Activated CD8-positive, alpha-beta T cell treated with anti-CD3 and anti-CD28 coated beads, Interleukin-2, amount 10 ng/mL, durations not matched to agents 7 days and 5 days (primary cell): ENCODE results near the gene SLC7A14. TPM values are rescaled to one million over a fixed set of nuclear protein-coding genes. Genes with fewer than 3 reads are reported as not detected.

Source experiments
- ATAC-seq: fragments of 150-1000 bp; cut with Tn5 transposase; one replicate; pipeline ENCODE4 v1.10.0; 2021; ENCODE audit warnings: moderate library complexity
- CTCF ChIA-PET: fragments of 350-600 bp; sonication (Branson Sonifier 250); formaldehyde crosslinking; loops from one replicate; lab custom pipeline; 2021; ENCODE audit warnings: antibody characterized with exemption; lab: Charles Lee
- POLR2A ChIA-PET: fragments of 350-600 bp; sonication (Branson Sonifier 250); formaldehyde crosslinking; loops from one replicate; lab custom pipeline; 2021; ENCODE audit warnings: antibody characterized with exemption; lab: Charles Lee
- DNase-seq: peaks from one replicate; pipeline ENCODE4 v3.0.0-alpha.2; 2020
- H3K27ac Mint-ChIP-seq: one replicate; pipeline ENCODE4 v1.8.0; 2021; ENCODE audit warnings: mild to moderate bottlenecking, mixed read lengths
- H3K27me3 Mint-ChIP-seq: one replicate; pipeline ENCODE4 v1.8.0; 2021; ENCODE audit warnings: low read depth, mixed read lengths
- H3K36me3 Mint-ChIP-seq: one replicate; pipeline ENCODE4 v1.8.0; 2021; ENCODE audit warnings: low read depth, mixed read lengths
- H3K4me1 Mint-ChIP-seq: one replicate; pipeline ENCODE4 v1.8.0; 2021; ENCODE audit warnings: low read depth, mixed read lengths
- H3K4me3 Mint-ChIP-seq: one replicate; pipeline ENCODE4 v1.8.0; 2021; ENCODE audit warnings: mild to moderate bottlenecking, mixed read lengths
- H3K9me3 Mint-ChIP-seq: one replicate; pipeline ENCODE4 v1.8.0; 2022; ENCODE audit warnings: mixed read lengths; ENCODE audit not compliant: insufficient read depth
- microRNA-seq: library from miRNA; unstranded; fragments of <30 nt; microRNA quantifications from one replicate; pipeline ENCODE4 v1.2.0, GENCODE V29; 2022
- total RNA-seq, 2 experiments: library from RNA; stranded (reverse); gene quantifications; one replicate each; pipeline ENCODE4 v1.2.3, GENCODE V29; 2021

The SLC7A14 gene
- total RNA-seq, 2 experiments from 2014 or later = not detected

GRCh38 chr3:170418422-170419398 is 167.2 kb downstream of the SLC7A14 start, which contains the start of gene CLDN11:
TSS of gene CLDN11 (plus strand) at chr3:170418868. CDS start at chr3:170419067, 199 bp downstream.
- Mint-ChIP-seq H3K4me1 (peaks cover 12% of the 10 kb centered on the region), H3K27ac (no peak within 1 kb of the TSS), H3K4me3 (peak within 1 kb of the TSS; percentile 62), H3K9me3 (no peaks in the 10 kb centered on the region), H3K36me3 (peaks cover 2% of the 10 kb centered on the region), H3K27me3 (peaks cover 40% of the 10 kb centered on the region)
- peak; percentile 48 for ATAC-seq
- CTCF ChIA-PET = interaction anchor here (0.8 to 10.2 kb wide), 3 partner anchors 17 to 393 kb away, joined by 3 to 138 read pairs (median 3); no protein-coding TSS in a partner anchor
- no peak for DNase-seq
- POLR2A ChIA-PET = no interaction called here

- POLR2A ChIA-PET = no interaction called here
- ATAC-seq = no peak
These were observed 168.8 kb downstream of the SLC7A14 start for GRCh38 chr3:170417090-170417489.

GRCh38 chr3:170414202-170414663 is 171.6 kb downstream of the SLC7A14 start:
- ATAC-seq (peak; percentile 63), DNase-seq (peak; percentile 53)
- peaks cover 27% of the 10 kb centered on the region for H3K27me3 Mint-ChIP-seq
- peaks cover 2% of the 10 kb centered on the region for H3K36me3 Mint-ChIP-seq
- H3K9me3 Mint-ChIP-seq = no peaks in the 10 kb centered on the region
- no peak overlapping the region for H3K27ac Mint-ChIP-seq
- no peak overlapping the region for H3K4me3 Mint-ChIP-seq
- ChIA-PET POLR2A (interaction anchor here (1.0 kb wide), 1 partner anchor 17 kb away, joined by 3 read pairs; no protein-coding TSS in a partner anchor), CTCF (interaction anchor here (0.6 to 10.2 kb wide), 55 partner anchors 10 to 668 kb away, joined by 3 to 138 read pairs (median 4); partner anchors contain the start of genes EIF5A2 and RPL22L1)
- H3K4me1 Mint-ChIP-seq = peaks cover 7% of the 10 kb centered on the region

More at GRCh38 chr3:170417090-170417489, 168.8 kb downstream of the SLC7A14 start:
- H3K4me1 Mint-ChIP-seq = peaks cover 12% of the 10 kb centered on the region
- H3K4me3 Mint-ChIP-seq = no peak overlapping the region
- CTCF ChIA-PET = interaction anchor here (1.6 to 10.2 kb wide), 2 partner anchors 82 to 395 kb away, joined by 6 to 138 read pairs; no protein-coding TSS in a partner anchor
- H3K27me3 Mint-ChIP-seq = peaks cover 40% of the 10 kb centered on the region
- H3K36me3 Mint-ChIP-seq = peaks cover 2% of the 10 kb centered on the region
- no peaks in the 10 kb centered on the region for H3K9me3 Mint-ChIP-seq
- no peak for DNase-seq
- H3K27ac Mint-ChIP-seq = no peak overlapping the region

- ChIA-PET CTCF (interaction anchor here (0.7 to 10.2 kb wide), 26 partner anchors 11 to 399 kb away, joined by 3 to 138 read pairs (median 4); no protein-coding TSS in a partner anchor), POLR2A (interaction anchor here (1.6 kb wide), 1 partner anchor 56 kb away, joined by 3 read pairs; the partner anchor contains the start of gene SKIL)
- Mint-ChIP-seq H3K36me3 (peaks cover 2% of the 10 kb centered on the region), H3K4me3 (no peak overlapping the region), H3K4me1 (peaks cover 2% of the 10 kb centered on the region), H3K27me3 (peaks cover 20% of the 10 kb centered on the region), H3K9me3 (no peaks in the 10 kb centered on the region), H3K27ac (no peak overlapping the region)
- DNase-seq (no peak), ATAC-seq (no peak)
These were observed 172.6 kb downstream of the SLC7A14 start for GRCh38 chr3:170413291-170413690.

GRCh38 chr3:170410428-170411029 is 175.3 kb downstream of the SLC7A14 start:
- no peak for ATAC-seq
- H3K9me3 Mint-ChIP-seq = no peaks in the 10 kb centered on the region
- DNase-seq = no peak

More at GRCh38 chr3:170410428-170411029, 175.3 kb downstream of the SLC7A14 start:
- Mint-ChIP-seq H3K4me1 (no peaks in the 10 kb centered on the region), H3K27me3 (peaks cover 2% of the 10 kb centered on the region), H3K36me3 (no peaks in the 10 kb centered on the region), H3K4me3 (no peak overlapping the region), H3K27ac (no peak overlapping the region)
- POLR2A ChIA-PET = no interaction called here
- CTCF ChIA-PET = interaction anchor here (0.7 to 10.2 kb wide), 8 partner anchors 13 to 547 kb away, joined by 3 to 138 read pairs (median 6); no protein-coding TSS in a partner anchor

Small RNA genes lying within 50 kb of the gene (microRNA-seq; reads per million reads assigned to microRNA genes)
- gene MIR6828 = not detected

Other genes starting within 250 kb of the SLC7A14 start
- gene SKIL, start 228.4 kb downstream of the SLC7A14 start, total RNA-seq = 1 to 10 TPM; 6.7 to 6.9 TPM
- not detected for gene CLDN11, start 167.2 kb downstream of the SLC7A14 start, total RNA-seq